Keratinocyte (primary cell): Measurements from ENCODE around the gene MID1.

Source experiments
- CTCF ChIP-seq, 3 experiments: IDR thresholded peaks in 1 of 3; conservative IDR thresholded peaks in 1 of 3; optimal IDR thresholded peaks in 1 of 3; 2 replicates in 2 of 3; 3 replicates in 1 of 3; pipeline versions ENCODE3 to v1.5.1; 2011; ENCODE audit warnings: low read length in 3 of 3, mild to moderate bottlenecking in 3 of 3, moderate library complexity in 2 of 3, control low read depth in 1 of 3, inconsistent platforms in 1 of 3; ENCODE audit not compliant: insufficient read depth in 2 of 3; ENCODE audit errors: extremely low read depth in 1 of 3
- EZH2 ChIP-seq: IDR thresholded peaks from one replicate; pipeline ENCODE4 v1.6.1; 2012; ENCODE audit warnings: inconsistent platforms, mild to moderate bottlenecking, low read length, moderate library complexity

DNA sequence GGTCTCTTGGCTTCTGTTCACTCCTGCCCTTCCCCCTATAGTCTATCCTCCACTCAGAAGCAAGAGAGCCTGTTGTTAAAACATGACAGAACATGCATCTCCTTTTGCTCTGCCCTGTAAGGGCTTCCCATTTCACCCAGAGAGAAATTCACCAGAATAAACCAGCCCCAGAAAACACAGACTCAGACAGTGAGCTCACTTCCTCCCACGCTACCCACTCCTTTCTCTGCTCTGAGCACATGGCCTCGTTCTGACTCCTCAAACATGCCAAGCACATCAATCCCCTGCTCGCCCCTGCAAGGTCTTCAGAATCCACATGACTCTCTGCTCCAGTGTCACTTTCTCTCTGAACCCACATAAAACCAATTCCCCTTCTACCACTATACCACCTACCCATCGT is 50.4 kb downstream of the MID1 start:
- TF ChIP-seq CTCF (optimal IDR thresholded peaks at IDR 0.05 in 1 of 3, IDR thresholded peaks at IDR 0.05 in 1 of 3, conservative IDR thresholded peaks at IDR 0.05 in 1 of 3; ENCODE audit: extremely low read depth in 1 of 3, insufficient read depth in 2 of 3, low read length in 3 of 3) (no peak), EZH2 (no peak)
